KMS-11 (cell line): ENCODE results near the gene FRMD1.

Experiments
- H2AFZ ChIP-seq: fragments of 200-600 bp; sonication (generic); 2 replicates; pipeline ENCODE4 v1.6.1; 2016; ENCODE audit warnings: antibody characterized with exemption, mixed run types, low read depth
- H3K27ac ChIP-seq: fragments of 200-600 bp; sonication (generic); 2 replicates; pipeline ENCODE4 v1.6.1; 2016; ENCODE audit warnings: mild to moderate bottlenecking, mixed run types
- H3K27me3 ChIP-seq: fragments of 200-600 bp; sonication (generic); 2 replicates; pipeline ENCODE4 v1.6.1; 2017; ENCODE audit warnings: mild to moderate bottlenecking, low read depth, mixed run types, moderate library complexity; ENCODE audit not compliant: insufficient read depth
- H3K36me3 ChIP-seq: fragments of 200-600 bp; sonication (generic); 2 replicates; pipeline ENCODE4 v1.6.1; 2017; ENCODE audit warnings: mild to moderate bottlenecking, mixed run types; ENCODE audit not compliant: insufficient read depth
- H3K4me1 ChIP-seq: fragments of 200-600 bp; sonication (generic); 2 replicates; pipeline ENCODE4 v1.6.1; 2016; ENCODE audit warnings: mild to moderate bottlenecking, low read depth, mixed run types; ENCODE audit not compliant: poor library complexity, severe bottlenecking
- H3K4me2 ChIP-seq: fragments of 200-600 bp; sonication (generic); 2 replicates; pipeline ENCODE4 v1.7.0; 2016; ENCODE audit warnings: mild to moderate bottlenecking, mixed run types
- H3K4me3 ChIP-seq: fragments of 200-600 bp; sonication (generic); IDR thresholded peaks from 2 replicates; pipeline ENCODE4 v1.6.1; 2017; ENCODE audit warnings: low read depth, low read length, mixed read lengths; ENCODE audit not compliant: insufficient read depth
- H3K79me2 ChIP-seq: fragments of 200-600 bp; sonication (generic); 2 replicates; pipeline ENCODE4 v1.6.1; 2016; ENCODE audit warnings: low read depth, mixed run types; ENCODE audit not compliant: insufficient read depth
- H3K9ac ChIP-seq: fragments of 200-600 bp; sonication (generic); 2 replicates; pipeline ENCODE4 v1.6.1; 2016; ENCODE audit warnings: mild to moderate bottlenecking, mixed run types
- H4K20me1 ChIP-seq: fragments of 200-600 bp; sonication (generic); 2 replicates; pipeline ENCODE4 v1.6.1; 2016; ENCODE audit warnings: mild to moderate bottlenecking, mixed run types; ENCODE audit not compliant: insufficient read depth
- TF ChIP-seq, protein P1 (sequence below): fragments of 200-600 bp; sonication (generic); conservative IDR thresholded peaks from 2 replicates; pipeline ENCODE4 v1.6.1; 2017; ENCODE audit warnings: low read depth, mild to moderate bottlenecking, antibody characterized with exemption, low read length, moderate library complexity, mixed read lengths

FRMD1 gene

DNA sequence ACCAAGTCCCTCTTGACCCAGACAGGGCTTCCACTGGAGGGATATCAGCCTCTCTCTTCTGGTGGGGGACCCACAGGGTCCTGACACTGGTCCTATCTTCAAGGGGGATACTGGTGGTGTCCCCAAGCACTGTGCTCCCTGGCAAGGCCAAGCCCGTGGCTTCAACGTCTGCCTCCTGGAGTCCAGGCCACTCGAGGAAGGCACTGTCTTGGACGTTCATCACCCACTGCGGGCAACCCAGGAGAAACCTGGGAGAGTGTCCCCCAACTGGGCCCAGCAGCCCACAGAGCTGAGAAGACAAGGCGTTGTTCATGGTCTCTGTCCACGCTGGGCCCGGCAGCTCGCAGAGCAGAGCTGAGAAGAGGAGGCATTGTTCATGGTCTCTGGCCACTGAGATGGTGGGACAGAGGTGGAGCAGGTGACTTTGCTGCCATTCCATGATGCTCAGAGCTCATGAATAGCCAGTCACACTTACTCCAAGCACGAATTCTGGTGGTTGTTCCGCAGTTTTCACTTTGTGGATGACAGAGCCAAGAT is 37.5 kb upstream of the FRMD1 start:
- Histone ChIP-seq H3K27ac (no peak overlapping the region), H3K4me2 (no peak overlapping the region)
- TF ChIP-seq, protein P1, sequence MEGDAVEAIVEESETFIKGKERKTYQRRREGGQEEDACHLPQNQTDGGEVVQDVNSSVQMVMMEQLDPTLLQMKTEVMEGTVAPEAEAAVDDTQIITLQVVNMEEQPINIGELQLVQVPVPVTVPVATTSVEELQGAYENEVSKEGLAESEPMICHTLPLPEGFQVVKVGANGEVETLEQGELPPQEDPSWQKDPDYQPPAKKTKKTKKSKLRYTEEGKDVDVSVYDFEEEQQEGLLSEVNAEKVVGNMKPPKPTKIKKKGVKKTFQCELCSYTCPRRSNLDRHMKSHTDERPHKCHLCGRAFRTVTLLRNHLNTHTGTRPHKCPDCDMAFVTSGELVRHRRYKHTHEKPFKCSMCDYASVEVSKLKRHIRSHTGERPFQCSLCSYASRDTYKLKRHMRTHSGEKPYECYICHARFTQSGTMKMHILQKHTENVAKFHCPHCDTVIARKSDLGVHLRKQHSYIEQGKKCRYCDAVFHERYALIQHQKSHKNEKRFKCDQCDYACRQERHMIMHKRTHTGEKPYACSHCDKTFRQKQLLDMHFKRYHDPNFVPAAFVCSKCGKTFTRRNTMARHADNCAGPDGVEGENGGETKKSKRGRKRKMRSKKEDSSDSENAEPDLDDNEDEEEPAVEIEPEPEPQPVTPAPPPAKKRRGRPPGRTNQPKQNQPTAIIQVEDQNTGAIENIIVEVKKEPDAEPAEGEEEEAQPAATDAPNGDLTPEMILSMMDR = no peak

GRCh38 chr6:168115748-168116437 is 36.9 kb upstream of the FRMD1 start:
- H3K79me2 ChIP-seq = no peaks in the 10 kb centered on the region
- TF ChIP-seq, protein P1 = no peak
- no peak overlapping the region for H2AFZ ChIP-seq
- no peaks in the 10 kb centered on the region for H3K27me3 ChIP-seq
- no peaks in the 10 kb centered on the region for H4K20me1 ChIP-seq
- H3K4me1 ChIP-seq = no peaks in the 10 kb centered on the region
- no peak overlapping the region for H3K4me2 ChIP-seq
- H3K9ac ChIP-seq = no peak overlapping the region
- no peaks in the 10 kb centered on the region for H3K36me3 ChIP-seq
- H3K4me3 ChIP-seq = no peak overlapping the region
- H3K27ac ChIP-seq = no peak overlapping the region

More for the DNA sequence above, 37.5 kb upstream of the FRMD1 start:
- Histone ChIP-seq H3K4me3 (no peak overlapping the region), H3K27me3 (no peaks in the 10 kb centered on the region), H2AFZ (no peak overlapping the region), H4K20me1 (no peaks in the 10 kb centered on the region), H3K4me1 (no peaks in the 10 kb centered on the region), H3K9ac (no peak overlapping the region), H3K79me2 (no peaks in the 10 kb centered on the region), H3K36me3 (no peaks in the 10 kb centered on the region)

DNA sequence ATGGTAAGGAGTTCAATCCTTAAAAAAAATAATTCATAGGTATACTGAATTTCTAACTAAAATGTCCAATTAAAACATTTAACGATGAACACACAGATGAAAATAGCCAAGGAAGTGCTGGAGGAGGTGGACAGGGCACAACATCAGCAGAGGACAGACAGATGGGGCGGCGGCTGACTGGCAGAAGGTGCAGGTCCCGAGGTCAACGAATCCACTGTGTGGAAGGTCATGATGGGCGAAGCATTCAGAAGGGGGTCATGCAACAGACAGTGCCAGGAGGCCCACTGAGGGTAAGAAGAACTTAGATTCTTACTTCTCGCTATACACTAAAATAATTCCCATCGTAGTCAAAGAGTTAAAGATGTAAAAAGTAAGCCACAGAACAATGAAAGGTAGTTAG is 34.2 kb upstream of the FRMD1 start:
- Histone ChIP-seq H3K36me3 (no peaks in the 10 kb centered on the region), H3K27me3 (no peaks in the 10 kb centered on the region), H3K79me2 (no peaks in the 10 kb centered on the region), H2AFZ (no peak overlapping the region), H3K4me3 (no peak overlapping the region), H3K4me2 (no peak overlapping the region), H3K9ac (no peak overlapping the region), H3K27ac (no peak overlapping the region), H3K4me1 (no peaks in the 10 kb centered on the region), H4K20me1 (no peaks in the 10 kb centered on the region)
- TF ChIP-seq, protein P1 = no peak

DNA sequence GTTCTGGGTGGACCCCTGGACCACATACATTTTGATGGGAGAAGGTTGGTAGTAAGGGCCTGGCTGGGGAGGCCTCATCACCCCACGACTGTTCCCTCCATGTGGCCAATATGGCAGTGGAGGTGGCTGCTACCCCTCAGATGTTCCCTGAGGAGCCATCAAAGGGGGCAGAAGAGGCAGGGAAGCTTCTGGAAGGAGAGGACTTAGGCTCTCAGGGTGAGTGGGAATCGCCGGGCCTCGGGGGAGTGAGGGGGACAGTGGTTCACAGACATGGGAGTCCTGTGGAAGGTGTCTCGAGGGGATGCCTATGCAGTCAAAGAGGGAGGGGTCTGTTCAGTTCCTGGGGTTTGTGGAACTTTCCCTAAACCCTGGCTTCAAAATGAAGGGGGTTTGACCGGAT is 32.9 kb upstream of the FRMD1 start:
- no peak overlapping the region for H3K4me3 ChIP-seq
- H3K27me3 ChIP-seq = no peaks in the 10 kb centered on the region
- no peaks in the 10 kb centered on the region for H4K20me1 ChIP-seq

More for the DNA sequence above, 32.9 kb upstream of the FRMD1 start:
- Histone ChIP-seq H2AFZ (no peak overlapping the region), H3K27ac (no peak overlapping the region), H3K79me2 (no peaks in the 10 kb centered on the region), H3K36me3 (no peaks in the 10 kb centered on the region), H3K4me2 (no peak overlapping the region), H3K9ac (no peak overlapping the region), H3K4me1 (no peaks in the 10 kb centered on the region)
- TF ChIP-seq, protein P1 = no peak
